T-helper 17 cell (primary cell): ENCODE measurements around the gene SLC35D2. TPM values are rescaled to one million over a fixed set of nuclear protein-coding genes. Genes with fewer than 3 reads are reported as not detected.

ENCODE experiments used
- ATAC-seq: fragments of 150-1000 bp; cut with Tn5 transposase; 2 replicates; pipeline ENCODE4 v1.10.0; 2021; ENCODE audit warnings: mild to moderate bottlenecking, moderate library complexity
- DNase-seq, 3 donors: peaks; one replicate each; pipeline versions ENCODE4 v3.0.0 to v3.0.0-alpha.2; 2020 to 2021
- H3K9me3 ChIP-seq: one replicate; pipeline ENCODE4 v1.7.0; 2013; ENCODE audit warnings: low read length, mild to moderate bottlenecking; ENCODE audit not compliant: control insufficient read depth, poor library complexity, severe bottlenecking
- H3K27ac Mint-ChIP-seq: one replicate; pipeline ENCODE4 v1.8.0; 2022; ENCODE audit warnings: mild to moderate bottlenecking, moderate library complexity, mixed read lengths
- H3K27me3 Mint-ChIP-seq: one replicate; pipeline ENCODE4 v1.8.0; 2022; ENCODE audit warnings: mixed read lengths
- H3K36me3 Mint-ChIP-seq: one replicate; pipeline ENCODE4 v1.8.0; 2022; ENCODE audit warnings: low read depth, mixed read lengths
- H3K4me1 Mint-ChIP-seq: one replicate; pipeline ENCODE4 v1.8.0; 2022; ENCODE audit warnings: mild to moderate bottlenecking, mixed read lengths
- H3K4me3 Mint-ChIP-seq: one replicate; pipeline ENCODE4 v1.8.0; 2022; ENCODE audit warnings: mild to moderate bottlenecking, moderate library complexity, mixed read lengths
- total RNA-seq, 4 donors: library from RNA in 2 of 4; stranded (reverse) in 2 of 4; gene quantifications; one replicate each; pipeline ENCODE4 v1.2.3 and lab custom pipeline; 2022 to 2026

Gene SLC35D2
- total RNA-seq, 2 donors from 2014 or later: 23.5 to 31.7 TPM

DNA sequence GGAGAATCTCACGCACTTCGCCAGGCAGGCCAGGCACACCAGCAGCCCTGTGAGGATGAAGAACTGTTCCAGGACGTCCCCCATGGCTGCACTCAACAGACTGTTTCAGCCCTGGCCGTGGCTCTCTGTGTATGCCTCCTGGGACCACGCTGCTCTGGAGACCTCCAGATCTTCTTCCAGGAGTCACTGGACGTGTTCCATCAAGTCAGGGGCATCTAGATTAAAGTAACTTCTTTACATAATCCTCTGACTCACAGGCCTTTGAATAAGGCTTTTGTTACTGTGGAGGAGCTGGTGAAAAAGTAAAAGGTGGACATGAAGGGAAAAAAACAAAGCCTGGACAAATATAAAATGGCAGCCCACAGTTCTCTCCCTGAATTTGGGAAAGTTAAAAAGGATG, 81.5 kb downstream of the SLC35D2 start, which contains the start of gene HSD17B3:
Gene HSD17B3, minus strand, starts transcription at position 156 of the 400 bp plus-strand sequence. Its CDS starts 72 bp downstream, at position 84.
- Mint-ChIP-seq H3K27ac (no peak within 1 kb of the TSS), H3K4me1 (no peaks in the 10 kb centered on the region), H3K36me3 (peaks cover 2% of the 10 kb centered on the region), H3K4me3 (no peak within 1 kb of the TSS), H3K27me3 (no peaks in the 10 kb centered on the region)
- ATAC-seq (no peak), DNase-seq (no peak)
- no peaks in the 10 kb centered on the region for H3K9me3 ChIP-seq

DNA sequence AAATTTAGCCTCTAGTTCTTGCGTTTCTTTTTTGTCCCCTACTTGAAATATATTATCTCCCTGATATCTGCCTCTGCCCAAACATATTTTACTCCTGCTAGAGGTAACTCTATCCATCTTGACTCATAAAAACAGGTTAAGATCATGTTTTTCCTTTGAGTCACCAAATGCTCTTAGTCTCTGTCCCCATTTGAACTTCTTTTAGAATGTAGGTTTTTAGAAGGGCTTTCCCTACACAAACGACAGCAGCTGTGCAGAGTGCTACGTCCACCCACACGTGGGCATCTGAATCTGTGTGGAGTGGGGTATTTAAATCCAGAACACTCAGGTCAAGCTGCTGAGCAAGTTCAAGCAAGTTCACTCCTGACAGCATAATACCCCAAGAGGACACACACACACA, 83.7 kb downstream of the SLC35D2 start:
- Mint-ChIP-seq H3K36me3 (peaks cover 2% of the 10 kb centered on the region), H3K27me3 (no peaks in the 10 kb centered on the region), H3K4me3 (no peak overlapping the region), H3K27ac (no peak overlapping the region), H3K4me1 (no peaks in the 10 kb centered on the region)
- no peak for ATAC-seq
- no peak for DNase-seq
- no peaks in the 10 kb centered on the region for H3K9me3 ChIP-seq

DNA sequence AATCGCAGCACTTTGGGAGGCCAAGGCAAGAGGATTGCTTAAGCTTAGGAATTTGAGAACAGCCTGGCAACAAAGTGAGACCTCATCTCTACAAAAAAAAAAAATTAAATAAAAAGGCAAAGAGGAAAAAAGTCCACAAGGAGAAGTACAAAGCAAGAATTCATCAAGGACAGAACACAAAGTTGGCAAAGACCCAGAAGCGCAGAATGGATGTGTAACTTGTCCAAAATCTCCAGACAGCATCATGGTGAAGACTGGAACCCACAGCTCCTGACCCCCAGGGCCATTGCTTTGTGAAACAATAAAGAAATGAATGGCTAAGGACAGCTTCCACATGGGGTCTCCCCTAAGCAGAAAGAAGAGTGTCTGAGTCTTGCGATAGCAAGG, 89.4 kb downstream of the SLC35D2 start:
- DNase-seq (no peak), ATAC-seq (no peak)
- H3K4me1 Mint-ChIP-seq: no peaks in the 10 kb centered on the region
- H3K4me3 Mint-ChIP-seq: no peak overlapping the region
- H3K9me3 ChIP-seq: no peaks in the 10 kb centered on the region
- H3K27me3 Mint-ChIP-seq: no peaks in the 10 kb centered on the region
- peaks cover 2% of the 10 kb centered on the region for H3K36me3 Mint-ChIP-seq
- H3K27ac Mint-ChIP-seq: no peak overlapping the region

DNA sequence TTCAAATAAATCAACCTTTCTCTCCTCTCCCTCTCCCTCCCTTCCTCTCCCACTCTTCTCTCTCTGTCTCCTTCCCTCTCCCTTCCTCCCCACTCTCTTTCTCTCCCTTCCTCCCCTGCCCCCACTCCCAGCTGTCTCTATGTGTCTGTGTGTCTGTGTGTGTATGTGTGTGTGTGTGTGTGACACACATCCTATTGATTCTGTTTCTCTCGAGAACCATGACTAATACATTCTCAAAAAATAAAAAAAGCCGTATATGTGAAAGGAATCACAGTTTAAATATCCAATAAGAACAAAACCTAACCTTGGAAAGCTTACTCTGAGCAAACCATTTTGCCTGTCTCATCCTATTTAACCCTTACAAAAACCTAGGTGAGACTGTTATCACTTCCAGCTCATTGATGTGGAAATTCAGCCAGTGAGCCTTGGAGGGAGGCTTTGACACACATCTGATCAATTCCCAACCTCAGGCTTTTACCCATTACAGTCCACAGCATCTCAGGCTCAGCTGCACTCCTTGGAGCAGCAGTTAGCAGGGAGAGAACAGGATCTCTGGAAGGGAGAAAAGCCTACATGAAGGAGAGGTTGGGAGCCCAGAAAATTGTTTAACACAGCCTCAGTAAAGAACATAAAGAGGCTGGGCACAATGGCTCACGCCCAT, 89.9 kb downstream of the SLC35D2 start:
- no peak overlapping the region for H3K27ac Mint-ChIP-seq
- no peaks in the 10 kb centered on the region for H3K4me1 Mint-ChIP-seq
- no peaks in the 10 kb centered on the region for H3K9me3 ChIP-seq
- H3K36me3 Mint-ChIP-seq: peaks cover 2% of the 10 kb centered on the region
- no peak for ATAC-seq
- H3K27me3 Mint-ChIP-seq: no peaks in the 10 kb centered on the region
- no peak for DNase-seq
- no peak overlapping the region for H3K4me3 Mint-ChIP-seq

DNA sequence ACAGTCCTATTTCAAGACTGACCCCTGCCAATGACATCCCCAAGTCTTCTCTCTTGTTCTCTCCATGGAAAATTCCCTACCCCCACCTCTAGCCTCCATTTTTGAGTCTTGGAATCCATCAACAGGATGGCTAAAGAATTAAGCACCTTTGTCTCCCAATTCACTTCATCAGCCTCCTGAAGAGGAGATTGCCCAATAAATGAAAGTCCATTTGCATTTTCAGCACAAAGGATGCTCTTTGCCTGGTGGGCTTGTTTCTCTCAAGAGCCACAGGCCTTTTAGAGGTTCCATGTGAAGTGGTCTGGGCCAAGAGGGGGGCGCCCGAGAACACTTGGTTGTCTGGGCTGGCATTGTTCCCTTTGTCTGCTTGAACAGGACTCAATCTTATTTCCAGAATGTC, 94.1 kb downstream of the SLC35D2 start:
- no peak for DNase-seq
- Mint-ChIP-seq H3K27me3 (no peaks in the 10 kb centered on the region), H3K27ac (no peak overlapping the region), H3K4me3 (no peak overlapping the region), H3K36me3 (peaks cover 2% of the 10 kb centered on the region), H3K4me1 (no peaks in the 10 kb centered on the region)
- no peak for ATAC-seq
- H3K9me3 ChIP-seq: no peaks in the 10 kb centered on the region

DNA sequence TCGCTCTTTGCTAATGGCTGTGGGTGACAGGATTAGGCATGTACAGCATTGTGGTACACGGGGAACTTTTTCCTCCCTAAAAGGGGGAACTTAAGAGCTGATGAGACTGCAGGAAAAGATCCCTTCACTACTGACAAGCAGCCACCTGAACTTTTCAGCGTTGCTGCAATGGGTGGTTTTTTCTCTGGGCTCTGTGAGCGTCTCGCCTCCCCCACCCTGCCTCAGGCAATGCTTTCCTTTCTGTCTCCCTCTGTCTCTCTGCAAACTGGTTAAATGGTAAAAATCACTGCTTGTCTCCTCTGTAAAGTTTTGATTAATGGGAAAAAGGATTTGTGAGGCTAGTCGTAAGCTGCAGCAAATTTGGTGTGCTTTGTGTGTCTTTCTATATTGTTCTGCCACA, 101.9 kb downstream of the SLC35D2 start:
- Mint-ChIP-seq H3K27me3 (peaks cover 10% of the 10 kb centered on the region), H3K4me3 (no peak overlapping the region), H3K4me1 (no peaks in the 10 kb centered on the region), H3K36me3 (peaks cover 2% of the 10 kb centered on the region), H3K27ac (no peak overlapping the region)
- H3K9me3 ChIP-seq: no peaks in the 10 kb centered on the region
- ATAC-seq (no peak), DNase-seq (no peak)

DNA sequence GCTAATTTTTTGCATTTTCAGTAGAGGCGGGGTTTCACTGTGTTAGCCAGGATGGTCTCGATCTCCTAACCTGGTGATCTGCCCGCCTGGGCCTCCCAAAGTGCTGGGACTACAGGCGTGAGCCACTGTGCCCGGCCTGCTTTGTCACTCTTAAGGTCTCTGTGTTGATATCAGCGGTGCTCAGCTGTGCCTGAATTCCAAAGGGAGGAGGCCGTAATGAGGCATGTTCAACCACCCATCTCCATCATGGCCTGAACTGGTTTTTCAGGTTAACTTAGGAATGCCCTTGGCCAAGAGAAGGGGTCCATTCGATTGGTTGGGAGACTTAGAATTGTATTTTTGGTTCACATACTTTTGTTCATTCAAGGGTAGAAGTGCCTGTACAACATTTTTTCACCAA, 103.6 kb downstream of the SLC35D2 start:
- peaks cover 2% of the 10 kb centered on the region for H3K9me3 ChIP-seq
- no peak for ATAC-seq
- Mint-ChIP-seq H3K36me3 (peaks cover 2% of the 10 kb centered on the region), H3K4me1 (no peaks in the 10 kb centered on the region), H3K4me3 (no peak overlapping the region), H3K27ac (no peak overlapping the region), H3K27me3 (peaks cover 10% of the 10 kb centered on the region)
- DNase-seq: no peak

DNA sequence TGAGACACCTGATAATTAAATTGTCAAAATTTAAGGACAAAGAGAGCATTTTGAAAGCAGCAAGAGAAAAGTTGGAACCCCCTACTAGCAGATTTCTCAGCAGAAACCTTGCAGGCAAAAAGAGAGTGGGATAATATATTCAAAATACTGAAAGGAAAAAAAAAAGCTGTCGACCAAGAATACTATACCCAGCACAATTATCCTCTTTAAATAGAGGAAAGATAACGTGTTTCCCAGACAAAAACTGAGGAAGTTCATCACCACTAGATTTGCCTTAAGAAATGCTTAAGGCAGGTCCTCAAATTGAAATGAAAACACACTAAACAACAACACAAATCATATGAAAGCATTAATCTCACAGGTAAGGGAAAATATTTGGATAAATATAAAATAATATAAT, 108.6 kb downstream of the SLC35D2 start:
- H3K4me3 Mint-ChIP-seq: no peak overlapping the region
- no peak for ATAC-seq
- no peak overlapping the region for H3K27ac Mint-ChIP-seq
- no peak for DNase-seq
- peaks cover 5% of the 10 kb centered on the region for H3K9me3 ChIP-seq
- no peaks in the 10 kb centered on the region for H3K27me3 Mint-ChIP-seq
- peaks cover 2% of the 10 kb centered on the region for H3K36me3 Mint-ChIP-seq
- no peaks in the 10 kb centered on the region for H3K4me1 Mint-ChIP-seq

Other genes with a start within 250 kb of the SLC35D2 start
- gene HSD17B3, start 81.5 kb downstream of the SLC35D2 start, total RNA-seq: 1 to 10 TPM; 1.1 to 1.2 TPM
- 1 to 10 TPM; 4.7 to 6.9 TPM for gene ZNF367, start 34.7 kb upstream of the SLC35D2 start, total RNA-seq
- gene HABP4, start 66.5 kb upstream of the SLC35D2 start, total RNA-seq: 10 to 100 TPM; 16.6 to 21.3 TPM
- gene CDC14B, start 236.1 kb upstream of the SLC35D2 start, total RNA-seq: 10 to 100 TPM in 1 of 2 donors, 1 to 10 TPM in 1; 5.9 to 16.4 TPM